Measurements from ENCODE around the gene ATG13. TPM values are rescaled to one million over a fixed set of nuclear protein-coding genes. Genes with fewer than 3 reads are reported as not detected.

Gene ATG13
- total RNA-seq, 1 donor from 2014 or later = 39.0 TPM

GRCh38 chr11:46635557-46636139 lies 18.3 kb downstream of the ATG13 start:
- Histone ChIP-seq H3K27me3 (no peaks in the 10 kb centered on the region), H3K4me1 (no peaks in the 10 kb centered on the region), H3K36me3 (peaks cover 0 to 15% of the 10 kb centered on the region in 2 donors), H3K4me3 (no peak overlapping the region), H3K9me3 (no peaks in the 10 kb centered on the region), H3K27ac (no peak overlapping the region)
- no peak for DNase-seq (ENCODE audit: extremely low spot score in 2 of 2)
- intact Hi-C loops (cut with DNase I) = no loop called here
- TF ChIP-seq CTCF (IDR thresholded peaks at IDR 0.05) = no peak

GRCh38 chr11:46637546-46637945 lies 20.2 kb downstream of the ATG13 start:
- no peaks in the 10 kb centered on the region for H3K27me3 ChIP-seq
- no peaks in the 10 kb centered on the region for H3K4me1 ChIP-seq
- H3K27ac ChIP-seq = no peak overlapping the region
- TF ChIP-seq POLR2A (IDR thresholded peaks at IDR 0.05) (no peak), POLR2AphosphoS5 (IDR thresholded peaks at IDR 0.05; ENCODE audit: insufficient read depth in 1 of 2, low read depth in 1 of 2) (no peak), CTCF (IDR thresholded peaks at IDR 0.05) (no peak)
- peaks cover 0 to 5% of the 10 kb centered on the region in 2 donors for H3K36me3 ChIP-seq
- no peak overlapping the region for H3K4me3 ChIP-seq
- no peaks in the 10 kb centered on the region for H3K9me3 ChIP-seq
- intact Hi-C loops (cut with DNase I) = no loop called here
- no peak for DNase-seq (ENCODE audit: extremely low spot score in 2 of 2)

GRCh38 chr11:46639197-46639839 lies 22.0 kb downstream of the ATG13 start:
- no peaks in the 10 kb centered on the region for H3K4me1 ChIP-seq
- peaks cover 0 to 5% of the 10 kb centered on the region in 2 donors for H3K36me3 ChIP-seq
- DNase-seq (ENCODE audit: extremely low spot score in 2 of 2) = no peak
- H3K4me3 ChIP-seq = no peak overlapping the region
- no peaks in the 10 kb centered on the region for H3K27me3 ChIP-seq
- H3K27ac ChIP-seq = no peak overlapping the region
- TF ChIP-seq POLR2A (IDR thresholded peaks at IDR 0.05) (no peak), CTCF (IDR thresholded peaks at IDR 0.05) (no peak), POLR2AphosphoS5 (IDR thresholded peaks at IDR 0.05; ENCODE audit: insufficient read depth in 1 of 2, low read depth in 1 of 2) (no peak)
- H3K9me3 ChIP-seq = no peaks in the 10 kb centered on the region
- intact Hi-C loops (cut with DNase I) = no loop called here

- H3K9me3 ChIP-seq = no peaks in the 10 kb centered on the region
- peaks cover 0 to 11% of the 10 kb centered on the region in 2 donors for H3K36me3 ChIP-seq
- intact Hi-C loops (cut with DNase I) = no loop called here
- H3K4me1 ChIP-seq = no peaks in the 10 kb centered on the region
- no peak overlapping the region for H3K4me3 ChIP-seq
- TF ChIP-seq CTCF (IDR thresholded peaks at IDR 0.05) = no peak
- TF ChIP-seq POLR2AphosphoS5 (IDR thresholded peaks at IDR 0.05; ENCODE audit: insufficient read depth in 1 of 2, low read depth in 1 of 2) = no peak
- no peak for TF ChIP-seq POLR2A (IDR thresholded peaks at IDR 0.05)
- no peaks in the 10 kb centered on the region for H3K27me3 ChIP-seq
- DNase-seq (ENCODE audit: extremely low spot score in 2 of 2) = no peak
- H3K27ac ChIP-seq = no peak overlapping the region
These were observed 22.9 kb downstream of the ATG13 start for GRCh38 chr11:46640036-46640788.

GRCh38 chr11:46641639-46642038 lies 24.3 kb downstream of the ATG13 start:
- no peaks in the 10 kb centered on the region for H3K27me3 ChIP-seq
- H3K27ac ChIP-seq = no peak overlapping the region
- no peak overlapping the region for H3K4me3 ChIP-seq
- intact Hi-C loops (cut with DNase I) = no loop called here
- no peak for DNase-seq (ENCODE audit: extremely low spot score in 2 of 2)
- TF ChIP-seq CTCF (IDR thresholded peaks at IDR 0.05) = no peak
- no peak for TF ChIP-seq POLR2AphosphoS5 (IDR thresholded peaks at IDR 0.05; ENCODE audit: insufficient read depth in 1 of 2, low read depth in 1 of 2)
- no peak for TF ChIP-seq POLR2A (IDR thresholded peaks at IDR 0.05)
- H3K4me1 ChIP-seq = no peaks in the 10 kb centered on the region
- H3K9me3 ChIP-seq = no peaks in the 10 kb centered on the region
- H3K36me3 ChIP-seq = peaks cover 0 to 20% of the 10 kb centered on the region in 2 donors
